C4-2B (cell line): ENCODE measurements around the gene ZNF341.

Experiments
- H3K27ac ChIP-seq: fragments of 450-650 bp; 2 replicates; pipeline ENCODE4 v1.5.1; 2017
- ZFX ChIP-seq: fragments of 450-650 bp; IDR thresholded peaks from 2 replicates; pipeline ENCODE4 v1.6.1; 2017
- TF ChIP-seq, protein P1 (sequence below): fragments of 450-650 bp; conservative IDR thresholded peaks from 2 replicates; pipeline ENCODE4 v1.5.1; 2017; ENCODE audit warnings: mild to moderate bottlenecking

The ZNF341 gene

DNA sequence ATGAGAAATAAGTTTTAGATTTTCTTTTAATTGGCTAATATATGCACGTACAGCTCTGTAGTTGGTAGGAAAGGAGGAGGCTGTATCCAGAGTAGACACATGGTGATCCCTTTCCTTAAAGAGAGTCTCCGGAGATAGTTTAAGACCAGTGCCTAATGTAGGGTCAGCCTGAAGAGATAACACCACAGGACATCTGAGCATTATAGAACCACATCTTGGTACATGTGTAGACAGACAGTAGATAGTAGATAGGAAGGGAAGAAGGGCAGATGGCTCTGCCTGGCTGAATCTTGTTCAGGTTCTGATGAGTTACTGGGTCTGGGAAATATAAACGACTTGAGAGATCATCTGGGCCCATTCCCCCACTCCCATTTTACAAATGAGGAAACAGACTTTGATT lies 97.8 kb downstream of the ZNF341 start:
- no peak for TF ChIP-seq ZFX
- TF ChIP-seq, protein P1, sequence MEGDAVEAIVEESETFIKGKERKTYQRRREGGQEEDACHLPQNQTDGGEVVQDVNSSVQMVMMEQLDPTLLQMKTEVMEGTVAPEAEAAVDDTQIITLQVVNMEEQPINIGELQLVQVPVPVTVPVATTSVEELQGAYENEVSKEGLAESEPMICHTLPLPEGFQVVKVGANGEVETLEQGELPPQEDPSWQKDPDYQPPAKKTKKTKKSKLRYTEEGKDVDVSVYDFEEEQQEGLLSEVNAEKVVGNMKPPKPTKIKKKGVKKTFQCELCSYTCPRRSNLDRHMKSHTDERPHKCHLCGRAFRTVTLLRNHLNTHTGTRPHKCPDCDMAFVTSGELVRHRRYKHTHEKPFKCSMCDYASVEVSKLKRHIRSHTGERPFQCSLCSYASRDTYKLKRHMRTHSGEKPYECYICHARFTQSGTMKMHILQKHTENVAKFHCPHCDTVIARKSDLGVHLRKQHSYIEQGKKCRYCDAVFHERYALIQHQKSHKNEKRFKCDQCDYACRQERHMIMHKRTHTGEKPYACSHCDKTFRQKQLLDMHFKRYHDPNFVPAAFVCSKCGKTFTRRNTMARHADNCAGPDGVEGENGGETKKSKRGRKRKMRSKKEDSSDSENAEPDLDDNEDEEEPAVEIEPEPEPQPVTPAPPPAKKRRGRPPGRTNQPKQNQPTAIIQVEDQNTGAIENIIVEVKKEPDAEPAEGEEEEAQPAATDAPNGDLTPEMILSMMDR: no peak
- H3K27ac ChIP-seq: no peak overlapping the region

- TF ChIP-seq, protein P1: no peak
- no peak for TF ChIP-seq ZFX
- H3K27ac ChIP-seq: no peak overlapping the region
These were observed 98.6 kb downstream of the ZNF341 start for GRCh38 chr20:33830371-33830770.

- H3K27ac ChIP-seq: no peak overlapping the region
- TF ChIP-seq ZFX: no peak
- TF ChIP-seq, protein P1: no peak
These were observed 100.5 kb downstream of the ZNF341 start for GRCh38 chr20:33832103-33832804.

GRCh38 chr20:33833333-33833732 lies 101.5 kb downstream of the ZNF341 start:
- TF ChIP-seq ZFX: no peak
- TF ChIP-seq, protein P1: no peak
- no peak overlapping the region for H3K27ac ChIP-seq

GRCh38 chr20:33835615-33836172 lies 103.9 kb downstream of the ZNF341 start:
- H3K27ac ChIP-seq: no peak overlapping the region
- TF ChIP-seq ZFX: no peak
- TF ChIP-seq, protein P1: no peak

DNA sequence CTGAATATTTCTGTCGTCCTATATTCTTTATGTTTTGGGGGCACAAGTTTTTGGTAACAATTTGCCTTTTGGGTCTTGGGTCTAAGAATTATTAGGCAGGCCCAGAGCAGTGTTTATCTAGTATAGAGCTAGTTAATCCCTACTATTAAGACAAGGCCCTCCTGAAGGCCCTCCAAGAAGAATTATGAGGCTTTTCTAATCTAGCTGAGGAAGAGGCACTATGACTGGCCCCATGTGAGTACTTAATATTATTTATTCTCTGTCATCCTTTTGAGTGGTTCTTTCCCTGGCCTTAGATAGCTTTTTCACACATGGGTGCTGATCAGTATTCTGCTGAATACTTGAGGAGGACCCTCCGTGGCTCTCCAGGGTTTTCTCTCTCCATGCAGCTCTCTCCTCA lies 104.5 kb downstream of the ZNF341 start:
- H3K27ac ChIP-seq: no peak overlapping the region
- TF ChIP-seq ZFX: no peak
- TF ChIP-seq, protein P1: no peak

- TF ChIP-seq ZFX: no peak
- TF ChIP-seq, protein P1: no peak
- H3K27ac ChIP-seq: no peak overlapping the region
These were observed 105.5 kb downstream of the ZNF341 start for GRCh38 chr20:33837096-33837830.
